Mesothelial cell of epicardium (in vitro differentiated cells): ENCODE results near the gene PLCH2. TPM values are rescaled to one million over a fixed set of nuclear protein-coding genes. Genes with fewer than 3 reads are reported as not detected.

Experiments
- DNase-seq, 2 experiments: peaks; one replicate each; pipeline ENCODE4 v3.0.0; 2021; ENCODE audit warnings: low spot score in 2 of 2; ENCODE audit not compliant: unreplicated experiment in 2 of 2
- H3K27ac Mint-ChIP-seq: 2 replicates; pipeline ENCODE4 v1.8.0; 2021; ENCODE audit warnings: mixed read lengths
- H3K27me3 Mint-ChIP-seq: 2 replicates; pipeline ENCODE4 v1.8.0; 2021; ENCODE audit warnings: low read depth, mixed read lengths
- H3K36me3 Mint-ChIP-seq: 2 replicates; pipeline ENCODE4 v1.8.0; 2021; ENCODE audit warnings: mixed read lengths
- H3K4me1 Mint-ChIP-seq: 2 replicates; pipeline ENCODE4 v1.8.0; 2021; ENCODE audit warnings: mixed read lengths
- H3K4me3 Mint-ChIP-seq: 2 replicates; pipeline ENCODE4 v1.8.0; 2021; ENCODE audit warnings: mild to moderate bottlenecking, moderate library complexity, mixed read lengths
- H3K9me3 Mint-ChIP-seq: 2 replicates; pipeline ENCODE4 v1.8.0; 2021; ENCODE audit warnings: mixed read lengths
- CTCF ChIP-seq: fragments of 200-600 bp; sonication (generic); IDR thresholded peaks from one replicate; pipeline ENCODE4 v1.5.0; 2021; ENCODE audit warnings: antibody characterized with exemption; ENCODE audit not compliant: unreplicated experiment
- total RNA-seq: library from RNA; stranded (reverse); gene quantifications from 3 replicates; pipeline ENCODE4 v1.2.1, GENCODE V29; 2021

Gene PLCH2
- total RNA-seq, 1 donor from 2014 or later: 1.7 TPM

GRCh38 chr1:2451741-2452140 lies 24.3 kb upstream of the PLCH2 start:
- Mint-ChIP-seq H3K9me3 (no peaks in the 10 kb centered on the region), H3K4me1 (peaks cover 3% of the 10 kb centered on the region), H3K36me3 (no peaks in the 10 kb centered on the region), H3K4me3 (no peak overlapping the region), H3K27ac (no peak overlapping the region), H3K27me3 (peaks cover 23% of the 10 kb centered on the region)
- no peak for DNase-seq
- no peak for TF ChIP-seq CTCF

- Mint-ChIP-seq H3K27me3 (peaks cover 17% of the 10 kb centered on the region), H3K27ac (no peak overlapping the region), H3K4me3 (no peak overlapping the region), H3K36me3 (no peaks in the 10 kb centered on the region), H3K9me3 (no peaks in the 10 kb centered on the region), H3K4me1 (no peaks in the 10 kb centered on the region)
- no peak for DNase-seq
- TF ChIP-seq CTCF: no peak
Observed at GRCh38 chr1:2452201-2452931, 23.7 kb upstream of the PLCH2 start.

- no peaks in the 10 kb centered on the region for H3K9me3 Mint-ChIP-seq
- TF ChIP-seq CTCF: no peak
- H3K27me3 Mint-ChIP-seq: peaks cover 12% of the 10 kb centered on the region
- no peak overlapping the region for H3K4me3 Mint-ChIP-seq
- DNase-seq: no peak
- no peak overlapping the region for H3K27ac Mint-ChIP-seq
- no peaks in the 10 kb centered on the region for H3K36me3 Mint-ChIP-seq
- H3K4me1 Mint-ChIP-seq: no peaks in the 10 kb centered on the region
Observed at GRCh38 chr1:2452932-2453315, 23.2 kb upstream of the PLCH2 start.

GRCh38 chr1:2454227-2454626 lies 21.9 kb upstream of the PLCH2 start:
- Mint-ChIP-seq H3K27me3 (peaks cover 5% of the 10 kb centered on the region), H3K36me3 (no peaks in the 10 kb centered on the region), H3K27ac (no peak overlapping the region), H3K9me3 (no peaks in the 10 kb centered on the region), H3K4me1 (no peaks in the 10 kb centered on the region), H3K4me3 (no peak overlapping the region)
- DNase-seq: no peak
- TF ChIP-seq CTCF: no peak

GRCh38 chr1:2455757-2456156 lies 20.3 kb upstream of the PLCH2 start:
- TF ChIP-seq CTCF: no peak
- no peak for DNase-seq
- H3K27me3 Mint-ChIP-seq: peaks cover 2% of the 10 kb centered on the region
- H3K9me3 Mint-ChIP-seq: no peaks in the 10 kb centered on the region
- H3K36me3 Mint-ChIP-seq: no peaks in the 10 kb centered on the region
- H3K4me3 Mint-ChIP-seq: no peak overlapping the region
- no peak overlapping the region for H3K27ac Mint-ChIP-seq
- no peaks in the 10 kb centered on the region for H3K4me1 Mint-ChIP-seq

- H3K27me3 Mint-ChIP-seq: no peaks in the 10 kb centered on the region
- H3K9me3 Mint-ChIP-seq: no peaks in the 10 kb centered on the region
- no peak for TF ChIP-seq CTCF
- no peak for DNase-seq
- H3K36me3 Mint-ChIP-seq: no peaks in the 10 kb centered on the region
- H3K4me1 Mint-ChIP-seq: peaks cover under 1% of the 10 kb centered on the region
- H3K27ac Mint-ChIP-seq: no peak overlapping the region
- no peak overlapping the region for H3K4me3 Mint-ChIP-seq
Observed at GRCh38 chr1:2457444-2457843, 18.6 kb upstream of the PLCH2 start.
